ENCODE measurements around the gene OR5AK2.

GRCh38 chr11:56988614-56989013 is at the start of gene OR5AK2:
- TF ChIP-seq, protein P1, sequence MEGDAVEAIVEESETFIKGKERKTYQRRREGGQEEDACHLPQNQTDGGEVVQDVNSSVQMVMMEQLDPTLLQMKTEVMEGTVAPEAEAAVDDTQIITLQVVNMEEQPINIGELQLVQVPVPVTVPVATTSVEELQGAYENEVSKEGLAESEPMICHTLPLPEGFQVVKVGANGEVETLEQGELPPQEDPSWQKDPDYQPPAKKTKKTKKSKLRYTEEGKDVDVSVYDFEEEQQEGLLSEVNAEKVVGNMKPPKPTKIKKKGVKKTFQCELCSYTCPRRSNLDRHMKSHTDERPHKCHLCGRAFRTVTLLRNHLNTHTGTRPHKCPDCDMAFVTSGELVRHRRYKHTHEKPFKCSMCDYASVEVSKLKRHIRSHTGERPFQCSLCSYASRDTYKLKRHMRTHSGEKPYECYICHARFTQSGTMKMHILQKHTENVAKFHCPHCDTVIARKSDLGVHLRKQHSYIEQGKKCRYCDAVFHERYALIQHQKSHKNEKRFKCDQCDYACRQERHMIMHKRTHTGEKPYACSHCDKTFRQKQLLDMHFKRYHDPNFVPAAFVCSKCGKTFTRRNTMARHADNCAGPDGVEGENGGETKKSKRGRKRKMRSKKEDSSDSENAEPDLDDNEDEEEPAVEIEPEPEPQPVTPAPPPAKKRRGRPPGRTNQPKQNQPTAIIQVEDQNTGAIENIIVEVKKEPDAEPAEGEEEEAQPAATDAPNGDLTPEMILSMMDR (conservative IDR thresholded peaks at IDR 0.05; ENCODE audit: low read length): no peak
- TF ChIP-seq EZH2phosphoT487 (IDR thresholded peaks at IDR 0.05; ENCODE audit: borderline replicate concordance, low read depth, low read length): no peak
